SK-N-SH treated with all-trans-retinoic acid at 6 μM for 48 hours (cell line): ENCODE data around the gene MMP25.

Experiments used
- ATAC-seq: fragments of 200-7000 bp; cut with Tn5 transposase; 3 replicates; pipeline ENCODE4 v1.9.1; 2020; ENCODE audit warnings: mild to moderate bottlenecking, moderate library complexity
- ARNTL ChIP-seq: fragments of 450-650 bp; formaldehyde crosslinking; IDR thresholded peaks from 2 replicates; pipeline ENCODE4 v1.5.0; 2020; ENCODE audit warnings: low read depth, mild to moderate bottlenecking, moderate library complexity, borderline replicate concordance
- BACH2 ChIP-seq: fragments of 250-450 bp; sonication (Bioruptor Pico); IDR thresholded peaks from 2 replicates; pipeline ENCODE4 v1.9.0; 2021; ENCODE audit warnings: mild to moderate bottlenecking, borderline replicate concordance
- CSDC2 ChIP-seq: fragments of 250-450 bp; sonication (Bioruptor Pico); IDR thresholded peaks from 2 replicates; pipeline ENCODE4 v1.5.0; 2020; ENCODE audit warnings: mild to moderate bottlenecking, moderate library complexity
- ESRRG ChIP-seq: fragments of 250-450 bp; sonication (Bioruptor Pico); IDR thresholded peaks from 2 replicates; pipeline ENCODE4 v1.6.1; 2021; ENCODE audit warnings: mild to moderate bottlenecking
- GLIS3 ChIP-seq: fragments of 250-450 bp; sonication (Bioruptor Pico); IDR thresholded peaks from 2 replicates; pipeline ENCODE4 v1.5.0; 2020; ENCODE audit warnings: mild to moderate bottlenecking, moderate library complexity
- ISL1 ChIP-seq: fragments of 250-450 bp; sonication (Bioruptor Pico); IDR thresholded peaks from 2 replicates; pipeline ENCODE4 v2.1.2; 2022; ENCODE audit warnings: mild to moderate bottlenecking, moderate library complexity
- OSR1 ChIP-seq: fragments of 250-450 bp; sonication (Bioruptor Pico); IDR thresholded peaks from 2 replicates; pipeline ENCODE4 v1.8.0; 2022; ENCODE audit warnings: moderate library complexity, mild to moderate bottlenecking, inconsistent platforms
- PPARA ChIP-seq: fragments of 250-450 bp; sonication (Bioruptor Pico); IDR thresholded peaks from 2 replicates; pipeline ENCODE4 v1.5.0; 2020; ENCODE audit warnings: mild to moderate bottlenecking, borderline replicate concordance
- TCF4 ChIP-seq: fragments of 250-450 bp; sonication (Bioruptor Pico); IDR thresholded peaks from 2 replicates; pipeline ENCODE4 v1.8.0; 2021; ENCODE audit warnings: mild to moderate bottlenecking, moderate library complexity, borderline replicate concordance
- TOX ChIP-seq: fragments of 250-450 bp; sonication (Bioruptor Pico); IDR thresholded peaks from 2 replicates; pipeline ENCODE4 v1.8.0; 2021; ENCODE audit warnings: mild to moderate bottlenecking, moderate library complexity, borderline replicate concordance
- ZC3H10 ChIP-seq: fragments of 250-450 bp; sonication (Bioruptor Pico); IDR thresholded peaks from 2 replicates; pipeline ENCODE4 v1.5.1; 2021; ENCODE audit warnings: mild to moderate bottlenecking, moderate library complexity
- ZFP3 ChIP-seq: fragments of 250-450 bp; sonication (Bioruptor Pico); IDR thresholded peaks from 2 replicates; pipeline ENCODE4 v1.5.0; 2020; ENCODE audit warnings: mild to moderate bottlenecking, moderate library complexity
- ZFP30 ChIP-seq: fragments of 450-650 bp; formaldehyde crosslinking; IDR thresholded peaks from 2 replicates; pipeline ENCODE4 v1.5.0; 2022; ENCODE audit warnings: mild to moderate bottlenecking, moderate library complexity
- ZNF565 ChIP-seq: fragments of 450-650 bp; formaldehyde crosslinking; conservative IDR thresholded peaks from 2 replicates; pipeline ENCODE4 v1.5.0; 2020; ENCODE audit warnings: low read depth, mild to moderate bottlenecking, moderate library complexity
- ZNF70 ChIP-seq: fragments of 450-650 bp; formaldehyde crosslinking; IDR thresholded peaks from 2 replicates; pipeline ENCODE4 v1.5.0; 2020; ENCODE audit warnings: mild to moderate bottlenecking, moderate library complexity
- ZNF8 ChIP-seq: fragments of 450-650 bp; formaldehyde crosslinking; IDR thresholded peaks from 2 replicates; pipeline ENCODE4 v1.5.0; 2020; ENCODE audit warnings: mild to moderate bottlenecking, moderate library complexity
- TF ChIP-seq, protein P1 (sequence below): fragments of 250-450 bp; sonication (Bioruptor Pico); IDR thresholded peaks from 2 replicates; pipeline ENCODE4 v1.8.0; 2020; ENCODE audit warnings: mild to moderate bottlenecking, moderate library complexity, borderline replicate concordance
- TF ChIP-seq, protein P2 (sequence below): fragments of 250-450 bp; sonication (Bioruptor Pico); IDR thresholded peaks from 2 replicates; pipeline ENCODE4 v1.8.0; 2021; ENCODE audit warnings: low read depth, mild to moderate bottlenecking, moderate library complexity, borderline replicate concordance
- TF ChIP-seq, protein P3 (sequence below): fragments of 250-450 bp; sonication (Bioruptor Pico); IDR thresholded peaks from 2 replicates; pipeline ENCODE4 v1.5.1; 2021; ENCODE audit warnings: mild to moderate bottlenecking, moderate library complexity
- TF ChIP-seq, protein P4 (sequence below): fragments of 250-450 bp; sonication (Bioruptor Pico); IDR thresholded peaks from 2 replicates; pipeline ENCODE4 v1.5.0; 2020; ENCODE audit warnings: mild to moderate bottlenecking, moderate library complexity

MMP25 gene

DNA sequence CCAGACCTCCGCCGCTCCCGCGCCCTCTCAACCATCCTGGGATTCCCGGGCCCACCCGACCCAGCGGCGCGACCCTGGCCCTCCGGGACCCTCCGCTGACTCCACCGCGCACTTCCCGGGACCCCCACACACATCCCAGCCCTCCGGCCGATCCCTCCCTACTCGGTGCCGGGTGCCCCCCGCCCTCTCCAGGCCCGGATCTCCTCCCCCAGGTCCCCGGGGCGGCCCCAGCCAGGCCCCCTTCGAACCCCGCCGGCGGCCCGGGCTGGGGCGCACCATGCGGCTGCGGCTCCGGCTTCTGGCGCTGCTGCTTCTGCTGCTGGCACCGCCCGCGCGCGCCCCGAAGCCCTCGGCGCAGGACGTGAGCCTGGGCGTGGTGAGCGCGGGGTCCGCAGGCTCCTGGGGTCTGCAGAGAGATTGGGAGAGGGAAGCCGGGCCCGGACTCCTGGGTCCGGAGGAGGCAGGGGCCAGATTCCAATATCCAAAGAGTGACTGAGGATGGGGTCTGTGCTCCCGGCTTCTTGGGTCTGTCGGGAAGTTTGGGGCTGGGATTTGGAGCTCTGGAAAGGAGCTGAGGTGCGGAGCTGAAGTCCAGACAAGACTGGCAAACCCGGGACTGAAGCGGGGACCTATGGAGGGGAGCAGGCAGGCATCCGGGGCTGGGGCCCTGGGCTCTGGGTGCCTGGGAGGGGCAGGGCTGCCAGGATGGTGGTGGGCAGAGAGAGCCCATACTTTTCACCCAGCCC lies 453 bp downstream of the MMP25 start:
- no peak; the same call in 2 of the 3 replicates for ATAC-seq
- TF ChIP-seq OSR1 (CRISPR knock-in tag) (no peak), ISL1 (CRISPR knock-in tag) (no peak), CSDC2 (CRISPR knock-in tag) (no peak), ARNTL (CRISPR knock-in tag) (no peak), ESRRG (CRISPR knock-in tag) (no peak), ZNF70 (CRISPR knock-in tag) (no peak), ZC3H10 (CRISPR knock-in tag) (no peak), ZFP30 (no peak), TOX (CRISPR knock-in tag) (no peak), GLIS3 (no peak)
- TF ChIP-seq, protein P1, sequence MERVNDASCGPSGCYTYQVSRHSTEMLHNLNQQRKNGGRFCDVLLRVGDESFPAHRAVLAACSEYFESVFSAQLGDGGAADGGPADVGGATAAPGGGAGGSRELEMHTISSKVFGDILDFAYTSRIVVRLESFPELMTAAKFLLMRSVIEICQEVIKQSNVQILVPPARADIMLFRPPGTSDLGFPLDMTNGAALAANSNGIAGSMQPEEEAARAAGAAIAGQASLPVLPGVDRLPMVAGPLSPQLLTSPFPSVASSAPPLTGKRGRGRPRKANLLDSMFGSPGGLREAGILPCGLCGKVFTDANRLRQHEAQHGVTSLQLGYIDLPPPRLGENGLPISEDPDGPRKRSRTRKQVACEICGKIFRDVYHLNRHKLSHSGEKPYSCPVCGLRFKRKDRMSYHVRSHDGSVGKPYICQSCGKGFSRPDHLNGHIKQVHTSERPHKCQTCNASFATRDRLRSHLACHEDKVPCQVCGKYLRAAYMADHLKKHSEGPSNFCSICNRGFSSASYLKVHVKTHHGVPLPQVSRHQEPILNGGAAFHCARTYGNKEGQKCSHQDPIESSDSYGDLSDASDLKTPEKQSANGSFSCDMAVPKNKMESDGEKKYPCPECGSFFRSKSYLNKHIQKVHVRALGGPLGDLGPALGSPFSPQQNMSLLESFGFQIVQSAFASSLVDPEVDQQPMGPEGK (CRISPR knock-in tag): no peak
- TF ChIP-seq, protein P2, sequence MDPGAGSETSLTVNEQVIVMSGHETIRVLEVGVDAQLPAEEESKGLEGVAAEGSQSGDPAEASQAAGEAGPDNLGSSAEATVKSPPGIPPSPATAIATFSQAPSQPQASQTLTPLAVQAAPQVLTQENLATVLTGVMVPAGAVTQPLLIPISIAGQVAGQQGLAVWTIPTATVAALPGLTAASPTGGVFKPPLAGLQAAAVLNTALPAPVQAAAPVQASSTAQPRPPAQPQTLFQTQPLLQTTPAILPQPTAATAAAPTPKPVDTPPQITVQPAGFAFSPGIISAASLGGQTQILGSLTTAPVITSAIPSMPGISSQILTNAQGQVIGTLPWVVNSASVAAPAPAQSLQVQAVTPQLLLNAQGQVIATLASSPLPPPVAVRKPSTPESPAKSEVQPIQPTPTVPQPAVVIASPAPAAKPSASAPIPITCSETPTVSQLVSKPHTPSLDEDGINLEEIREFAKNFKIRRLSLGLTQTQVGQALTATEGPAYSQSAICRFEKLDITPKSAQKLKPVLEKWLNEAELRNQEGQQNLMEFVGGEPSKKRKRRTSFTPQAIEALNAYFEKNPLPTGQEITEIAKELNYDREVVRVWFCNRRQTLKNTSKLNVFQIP: no peak

DNA sequence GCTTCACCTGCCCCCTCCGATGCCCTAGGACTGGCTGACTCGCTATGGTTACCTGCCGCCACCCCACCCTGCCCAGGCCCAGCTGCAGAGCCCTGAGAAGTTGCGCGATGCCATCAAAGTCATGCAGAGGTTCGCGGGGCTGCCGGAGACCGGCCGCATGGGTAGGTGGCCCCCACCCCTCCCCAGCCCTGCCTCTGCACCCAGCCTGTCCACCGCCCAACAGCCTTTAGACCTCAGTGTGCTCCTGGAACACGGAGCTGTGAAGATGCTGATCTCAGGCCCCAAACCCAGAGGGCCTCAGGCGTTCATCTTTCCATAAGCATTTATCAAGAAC lies 993 bp downstream of the MMP25 start:
- ATAC-seq: no peak; the same call in 2 of the 3 replicates
- no peak for TF ChIP-seq ZNF8
- TF ChIP-seq BACH2 (CRISPR knock-in tag): no peak
- TF ChIP-seq, protein P3, sequence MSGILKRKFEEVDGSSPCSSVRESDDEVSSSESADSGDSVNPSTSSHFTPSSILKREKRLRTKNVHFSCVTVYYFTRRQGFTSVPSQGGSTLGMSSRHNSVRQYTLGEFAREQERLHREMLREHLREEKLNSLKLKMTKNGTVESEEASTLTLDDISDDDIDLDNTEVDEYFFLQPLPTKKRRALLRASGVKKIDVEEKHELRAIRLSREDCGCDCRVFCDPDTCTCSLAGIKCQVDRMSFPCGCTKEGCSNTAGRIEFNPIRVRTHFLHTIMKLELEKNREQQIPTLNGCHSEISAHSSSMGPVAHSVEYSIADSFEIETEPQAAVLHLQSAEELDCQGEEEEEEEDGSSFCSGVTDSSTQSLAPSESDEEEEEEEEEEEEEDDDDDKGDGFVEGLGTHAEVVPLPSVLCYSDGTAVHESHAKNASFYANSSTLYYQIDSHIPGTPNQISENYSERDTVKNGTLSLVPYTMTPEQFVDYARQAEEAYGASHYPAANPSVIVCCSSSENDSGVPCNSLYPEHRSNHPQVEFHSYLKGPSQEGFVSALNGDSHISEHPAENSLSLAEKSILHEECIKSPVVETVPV (CRISPR knock-in tag): no peak
- TF ChIP-seq, protein P1 (CRISPR knock-in tag): no peak
- TF ChIP-seq PPARA (CRISPR knock-in tag): no peak
- no peak for TF ChIP-seq ISL1 (CRISPR knock-in tag)

DNA sequence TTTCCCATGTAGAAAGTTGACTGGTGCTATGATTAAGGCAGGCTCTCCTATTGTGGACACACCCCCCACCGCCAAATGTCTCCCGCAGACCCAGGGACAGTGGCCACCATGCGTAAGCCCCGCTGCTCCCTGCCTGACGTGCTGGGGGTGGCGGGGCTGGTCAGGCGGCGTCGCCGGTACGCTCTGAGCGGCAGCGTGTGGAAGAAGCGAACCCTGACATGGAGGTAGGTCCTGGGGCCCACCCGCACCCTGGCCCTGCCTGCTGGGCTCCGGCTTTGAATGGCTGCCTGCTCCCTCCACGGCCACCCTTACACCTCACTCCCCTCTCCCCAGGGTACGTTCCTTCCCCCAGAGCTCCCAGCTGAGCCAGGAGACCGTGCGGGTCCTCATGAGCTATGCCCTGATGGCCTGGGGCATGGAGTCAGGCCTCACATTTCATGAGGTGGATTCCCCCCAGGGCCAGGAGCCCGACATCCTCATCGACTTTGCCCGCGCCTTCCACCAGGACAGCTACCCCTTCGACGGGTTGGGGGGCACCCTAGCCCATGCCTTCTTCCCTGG lies 3.6 kb downstream of the MMP25 start:
- no peak for ATAC-seq
- TF ChIP-seq PPARA (CRISPR knock-in tag): no peak
- TF ChIP-seq ZFP3 (CRISPR knock-in tag): no peak
- TF ChIP-seq, protein P2: no peak
- TF ChIP-seq ARNTL (CRISPR knock-in tag): no peak
- TF ChIP-seq BACH2 (CRISPR knock-in tag): no peak
- TF ChIP-seq, protein P3 (CRISPR knock-in tag): no peak
- no peak for TF ChIP-seq ISL1 (CRISPR knock-in tag)
- no peak for TF ChIP-seq CSDC2 (CRISPR knock-in tag)
- no peak for TF ChIP-seq ZFP30
- TF ChIP-seq, protein P1 (CRISPR knock-in tag): no peak
- TF ChIP-seq ZC3H10 (CRISPR knock-in tag): no peak
- TF ChIP-seq TCF4: no peak
- TF ChIP-seq GLIS3: no peak
- TF ChIP-seq ZNF8: no peak
- TF ChIP-seq ZNF70 (CRISPR knock-in tag): no peak
- TF ChIP-seq, protein P4, sequence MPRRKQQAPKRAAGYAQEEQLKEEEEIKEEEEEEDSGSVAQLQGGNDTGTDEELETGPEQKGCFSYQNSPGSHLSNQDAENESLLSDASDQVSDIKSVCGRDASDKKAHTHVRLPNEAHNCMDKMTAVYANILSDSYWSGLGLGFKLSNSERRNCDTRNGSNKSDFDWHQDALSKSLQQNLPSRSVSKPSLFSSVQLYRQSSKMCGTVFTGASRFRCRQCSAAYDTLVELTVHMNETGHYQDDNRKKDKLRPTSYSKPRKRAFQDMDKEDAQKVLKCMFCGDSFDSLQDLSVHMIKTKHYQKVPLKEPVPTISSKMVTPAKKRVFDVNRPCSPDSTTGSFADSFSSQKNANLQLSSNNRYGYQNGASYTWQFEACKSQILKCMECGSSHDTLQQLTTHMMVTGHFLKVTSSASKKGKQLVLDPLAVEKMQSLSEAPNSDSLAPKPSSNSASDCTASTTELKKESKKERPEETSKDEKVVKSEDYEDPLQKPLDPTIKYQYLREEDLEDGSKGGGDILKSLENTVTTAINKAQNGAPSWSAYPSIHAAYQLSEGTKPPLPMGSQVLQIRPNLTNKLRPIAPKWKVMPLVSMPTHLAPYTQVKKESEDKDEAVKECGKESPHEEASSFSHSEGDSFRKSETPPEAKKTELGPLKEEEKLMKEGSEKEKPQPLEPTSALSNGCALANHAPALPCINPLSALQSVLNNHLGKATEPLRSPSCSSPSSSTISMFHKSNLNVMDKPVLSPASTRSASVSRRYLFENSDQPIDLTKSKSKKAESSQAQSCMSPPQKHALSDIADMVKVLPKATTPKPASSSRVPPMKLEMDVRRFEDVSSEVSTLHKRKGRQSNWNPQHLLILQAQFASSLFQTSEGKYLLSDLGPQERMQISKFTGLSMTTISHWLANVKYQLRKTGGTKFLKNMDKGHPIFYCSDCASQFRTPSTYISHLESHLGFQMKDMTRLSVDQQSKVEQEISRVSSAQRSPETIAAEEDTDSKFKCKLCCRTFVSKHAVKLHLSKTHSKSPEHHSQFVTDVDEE (CRISPR knock-in tag): no peak
- TF ChIP-seq OSR1 (CRISPR knock-in tag): no peak
- TF ChIP-seq ZNF565 (CRISPR knock-in tag): no peak
